WI38 (cell line): Measurements from ENCODE around the gene HPDL.

Experiments used
- H3K4me3 ChIP-seq: 2 replicates; pipeline ENCODE4 v1.5.1; 2011; ENCODE audit warnings: low read depth, mild to moderate bottlenecking, control low read depth, low read length
- TF ChIP-seq, protein P1 (sequence below): IDR thresholded peaks from 2 replicates; pipeline ENCODE4 v1.5.1; 2012; ENCODE audit warnings: low read depth, mild to moderate bottlenecking, control low read depth, low read length

HPDL gene

DNA sequence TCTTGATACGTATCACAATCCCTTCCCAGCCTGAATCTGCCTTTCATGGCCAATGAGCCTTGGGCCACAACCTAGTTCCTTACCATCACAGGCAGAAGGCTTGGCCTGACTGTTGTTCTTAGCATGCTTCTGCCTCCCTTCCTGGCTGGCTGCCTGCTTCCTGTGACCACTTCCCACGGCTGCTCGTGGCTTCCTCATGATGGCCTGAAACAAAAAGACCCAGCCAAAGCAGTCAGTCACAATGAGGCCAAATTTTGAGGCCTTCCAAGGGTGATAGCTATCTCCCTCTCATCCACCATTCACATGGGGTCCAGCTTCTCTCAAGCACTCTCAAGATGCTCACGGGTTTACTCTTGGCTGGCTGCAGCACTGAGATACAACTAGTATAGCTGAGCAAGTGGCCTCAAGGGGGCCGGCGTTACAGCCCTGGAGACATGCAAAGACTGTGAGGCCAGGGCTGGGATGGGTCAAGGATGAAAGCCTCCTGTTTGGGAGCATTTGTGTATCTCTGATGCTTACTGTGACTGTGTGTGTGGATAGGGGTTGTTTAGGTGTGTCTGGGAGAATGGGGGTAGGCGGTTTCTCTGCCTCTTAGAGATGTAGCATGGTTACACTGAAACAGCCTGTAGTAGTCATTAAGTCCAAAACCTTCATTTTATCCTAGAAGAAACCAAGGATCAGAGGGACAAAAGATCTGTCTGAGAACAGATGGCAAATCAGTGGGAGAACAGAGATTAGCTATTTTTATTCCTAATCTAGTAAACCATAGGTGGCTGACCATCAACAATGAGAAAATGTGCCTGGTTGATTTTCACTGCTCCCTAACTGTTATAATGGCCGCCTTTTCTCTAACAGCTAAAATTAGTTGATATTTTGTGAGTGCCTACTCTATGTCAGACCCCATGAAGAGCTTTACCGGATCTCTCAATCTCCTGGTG, 7.9 kb downstream of the HPDL start:
- no peak overlapping the region for H3K4me3 ChIP-seq
- TF ChIP-seq, protein P1, sequence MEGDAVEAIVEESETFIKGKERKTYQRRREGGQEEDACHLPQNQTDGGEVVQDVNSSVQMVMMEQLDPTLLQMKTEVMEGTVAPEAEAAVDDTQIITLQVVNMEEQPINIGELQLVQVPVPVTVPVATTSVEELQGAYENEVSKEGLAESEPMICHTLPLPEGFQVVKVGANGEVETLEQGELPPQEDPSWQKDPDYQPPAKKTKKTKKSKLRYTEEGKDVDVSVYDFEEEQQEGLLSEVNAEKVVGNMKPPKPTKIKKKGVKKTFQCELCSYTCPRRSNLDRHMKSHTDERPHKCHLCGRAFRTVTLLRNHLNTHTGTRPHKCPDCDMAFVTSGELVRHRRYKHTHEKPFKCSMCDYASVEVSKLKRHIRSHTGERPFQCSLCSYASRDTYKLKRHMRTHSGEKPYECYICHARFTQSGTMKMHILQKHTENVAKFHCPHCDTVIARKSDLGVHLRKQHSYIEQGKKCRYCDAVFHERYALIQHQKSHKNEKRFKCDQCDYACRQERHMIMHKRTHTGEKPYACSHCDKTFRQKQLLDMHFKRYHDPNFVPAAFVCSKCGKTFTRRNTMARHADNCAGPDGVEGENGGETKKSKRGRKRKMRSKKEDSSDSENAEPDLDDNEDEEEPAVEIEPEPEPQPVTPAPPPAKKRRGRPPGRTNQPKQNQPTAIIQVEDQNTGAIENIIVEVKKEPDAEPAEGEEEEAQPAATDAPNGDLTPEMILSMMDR: no peak

- no peak overlapping the region for H3K4me3 ChIP-seq
- TF ChIP-seq, protein P1: no peak
These were observed 9.2 kb downstream of the HPDL start for GRCh38 chr1:45335855-45336324.

GRCh38 chr1:45337630-45338325, 11.1 kb downstream of the HPDL start:
- no peak overlapping the region for H3K4me3 ChIP-seq
- TF ChIP-seq, protein P1: no peak

- peak within 1 kb of the TSS; percentile 83 for H3K4me3 ChIP-seq
- TF ChIP-seq, protein P1: no peak
These were observed 13.3 kb downstream of the HPDL start, which contains the start of the genes MUTYH and TOE1 for GRCh38 chr1:45339789-45340558. Gene MUTYH (minus strand): TSS chr1:45340440. CDS start chr1:45334505, 5,935 bp downstream. Gene TOE1 (plus strand): TSS chr1:45340170. CDS start chr1:45340253, 83 bp downstream.

DNA sequence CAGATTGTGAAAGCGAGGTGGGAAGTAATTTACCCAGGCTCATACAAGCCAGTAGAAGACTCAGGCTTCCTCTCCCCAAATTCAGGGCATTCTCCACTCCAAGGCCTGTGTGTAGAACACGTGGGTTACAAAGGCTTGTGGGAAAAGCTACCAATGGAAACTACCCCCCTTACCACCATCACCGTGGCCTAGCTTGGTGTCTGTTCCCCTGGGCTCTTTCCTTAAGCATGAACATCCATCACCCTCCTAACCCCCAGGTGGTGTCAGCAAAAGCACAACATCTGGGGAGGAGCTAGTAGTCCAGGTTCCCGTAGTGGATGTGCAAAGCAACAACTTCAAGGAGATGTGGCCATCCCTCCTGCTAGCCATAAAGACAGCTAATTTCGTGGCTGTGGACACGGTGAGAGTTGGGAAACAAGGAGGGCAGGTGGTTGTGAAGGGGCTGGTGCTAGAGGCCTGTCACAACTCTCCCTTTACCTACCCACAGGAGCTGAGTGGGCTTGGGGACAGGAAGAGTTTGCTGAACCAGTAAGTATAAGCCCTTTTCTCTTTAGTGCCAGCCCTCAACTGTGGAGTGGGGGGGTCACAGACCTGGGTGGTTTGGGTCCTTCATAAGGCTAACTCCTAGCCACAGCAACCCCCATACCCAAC, 14.2 kb downstream of the HPDL start:
- TF ChIP-seq, protein P1: no peak
- peak overlapping the region; percentile 83 for H3K4me3 ChIP-seq

GRCh38 chr1:45344499-45344898, 17.8 kb downstream of the HPDL start:
- TF ChIP-seq, protein P1: no peak

More at GRCh38 chr1:45344499-45344898, 17.8 kb downstream of the HPDL start:
- H3K4me3 ChIP-seq: no peak overlapping the region
